ENCODE results near the gene ADAMTS12. TPM values are rescaled to one million over a fixed set of nuclear protein-coding genes. Genes with fewer than 3 reads are reported as not detected.

ADAMTS12 gene
- total RNA-seq, 1 experiment from 2014 or later = 6.2 TPM

DNA sequence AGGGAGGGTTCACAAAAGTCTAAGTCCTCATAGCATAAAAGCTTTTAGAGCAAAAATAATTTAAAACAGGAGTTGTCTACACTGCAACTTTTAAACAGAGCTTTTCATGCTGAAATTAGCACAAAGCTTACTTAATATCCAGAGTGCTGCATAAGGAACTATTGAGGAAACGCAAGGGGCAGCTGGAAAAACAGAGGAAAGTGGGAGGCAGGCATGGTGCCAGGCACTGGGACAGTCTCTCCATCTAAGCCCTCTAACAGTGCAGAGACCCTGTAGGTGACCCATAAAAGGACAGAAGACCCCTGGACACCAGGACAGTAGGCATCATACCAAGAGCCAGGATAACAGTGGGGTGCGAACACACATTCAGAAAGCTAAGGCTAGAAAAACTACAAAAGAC is 49.3 kb downstream of the ADAMTS12 start:
- H3K9me3 Mint-ChIP-seq = peaks cover 9 to 17% of the 10 kb centered on the region in 2 experiments
- no peak overlapping the region for H2BK5ac ChIP-seq (ENCODE audit: insufficient read length, low read length)
- H3K4me1 ChIP-seq (ENCODE audit: insufficient read depth, low read length) = no peaks in the 10 kb centered on the region
- H4K20me1 ChIP-seq (ENCODE audit: control insufficient read depth, insufficient read depth, insufficient read length) = no peaks in the 10 kb centered on the region
- H4K8ac ChIP-seq (replicated peaks; ENCODE audit: insufficient read length, low read depth, low read length) = no peak overlapping the region
- no peak overlapping the region for H3K56ac ChIP-seq (ENCODE audit: insufficient read length, low read depth, low read length)
- H3T11ph ChIP-seq (ENCODE audit: low read length) = no peak overlapping the region
- TF ChIP-seq, protein P1, sequence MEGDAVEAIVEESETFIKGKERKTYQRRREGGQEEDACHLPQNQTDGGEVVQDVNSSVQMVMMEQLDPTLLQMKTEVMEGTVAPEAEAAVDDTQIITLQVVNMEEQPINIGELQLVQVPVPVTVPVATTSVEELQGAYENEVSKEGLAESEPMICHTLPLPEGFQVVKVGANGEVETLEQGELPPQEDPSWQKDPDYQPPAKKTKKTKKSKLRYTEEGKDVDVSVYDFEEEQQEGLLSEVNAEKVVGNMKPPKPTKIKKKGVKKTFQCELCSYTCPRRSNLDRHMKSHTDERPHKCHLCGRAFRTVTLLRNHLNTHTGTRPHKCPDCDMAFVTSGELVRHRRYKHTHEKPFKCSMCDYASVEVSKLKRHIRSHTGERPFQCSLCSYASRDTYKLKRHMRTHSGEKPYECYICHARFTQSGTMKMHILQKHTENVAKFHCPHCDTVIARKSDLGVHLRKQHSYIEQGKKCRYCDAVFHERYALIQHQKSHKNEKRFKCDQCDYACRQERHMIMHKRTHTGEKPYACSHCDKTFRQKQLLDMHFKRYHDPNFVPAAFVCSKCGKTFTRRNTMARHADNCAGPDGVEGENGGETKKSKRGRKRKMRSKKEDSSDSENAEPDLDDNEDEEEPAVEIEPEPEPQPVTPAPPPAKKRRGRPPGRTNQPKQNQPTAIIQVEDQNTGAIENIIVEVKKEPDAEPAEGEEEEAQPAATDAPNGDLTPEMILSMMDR (conservative IDR thresholded peaks at IDR 0.05) = no peak
- no peak overlapping the region for H2AFZ ChIP-seq (ENCODE audit: low read length)
- no peaks in the 10 kb centered on the region for H3K27me3 Mint-ChIP-seq (ENCODE audit: low read depth)
- H3K27ac ChIP-seq (ENCODE audit: insufficient read length, low read depth, low read length) = no peak overlapping the region
- no peak overlapping the region for H4K5ac ChIP-seq (ENCODE audit: insufficient read length, low read depth, low read length)
- peaks cover 1 to 7% of the 10 kb centered on the region in 2 experiments; a peak in 2 of 4 replicates for H3K4me1 Mint-ChIP-seq
- H3K23me2 ChIP-seq (ENCODE audit: insufficient read length, low read depth, low read length, poor library complexity, severe bottlenecking) = no peaks in the 10 kb centered on the region
- no peak overlapping the region for H2AK5ac ChIP-seq (ENCODE audit: insufficient read length, low read length)
- no peak overlapping the region for H2BK12ac ChIP-seq (ENCODE audit: insufficient read length, low read depth, low read length)
- no peak for DNase-seq
- H3K79me2 ChIP-seq (ENCODE audit: insufficient read depth, low read length) = no peaks in the 10 kb centered on the region
- H3K79me1 ChIP-seq (ENCODE audit: insufficient read depth, low read depth, low read length, poor library complexity, severe bottlenecking) = no peaks in the 10 kb centered on the region
- H3K4me2 ChIP-seq (ENCODE audit: insufficient read depth, insufficient read length, low read length) = no peak overlapping the region
- no peak overlapping the region for H3K4ac ChIP-seq (ENCODE audit: low read depth, low read length)
- H3K36me3 Mint-ChIP-seq (ENCODE audit: insufficient read depth in 1 of 3, low read depth in 3 of 3) = peaks cover 12 to 34% (median 16%) of the 10 kb centered on the region in 3 experiments
- H3K27me3 ChIP-seq (ENCODE audit: insufficient read depth, low read length) = no peaks in the 10 kb centered on the region
- no peak overlapping the region for H2BK15ac ChIP-seq (ENCODE audit: low read depth, low read length)
- no peak overlapping the region for H3K18ac ChIP-seq (ENCODE audit: insufficient read length, low read depth, low read length)
- no peak overlapping the region for H3K23ac ChIP-seq (ENCODE audit: insufficient read length, low read depth, low read length)
- no peak overlapping the region for H2BK120ac ChIP-seq (ENCODE audit: low read depth, low read length, poor library complexity, severe bottlenecking)
- no peak overlapping the region for H3K27ac Mint-ChIP-seq
- no CpG with 5 or more reads among the region's 2 CpGs for WGBS (ENCODE audit: extremely low coverage, insufficient read length, low lambda C conversion rate)
- no peak overlapping the region for H3K4me3 Mint-ChIP-seq
- H4K91ac ChIP-seq (ENCODE audit: insufficient read length, low read depth, low read length) = no peak overlapping the region
- H3K9ac ChIP-seq (ENCODE audit: extremely low read depth, insufficient read length, low read length) = no peak overlapping the region
- no peaks in the 10 kb centered on the region for H3K9me3 ChIP-seq (ENCODE audit: control insufficient read depth, low read depth, low read length)
- peak overlapping the region; percentile 1 for H2BK20ac ChIP-seq (ENCODE audit: low read depth, low read length, poor library complexity, severe bottlenecking)
- H3K14ac ChIP-seq (ENCODE audit: insufficient read depth, low read length) = no peak overlapping the region

Data from H9 (cell line).